KOPT-K1 (cell line): ENCODE results near the gene SOBP.

Source experiments
- H3K27ac ChIP-seq: fragments of 200-600 bp; sonication (generic); 2 replicates; pipeline ENCODE4 v1.5.1; 2016; ENCODE audit warnings: antibody characterized with exemption, mild to moderate bottlenecking, low read depth, low read length; ENCODE audit not compliant: poor library complexity, severe bottlenecking
- H3K36me3 ChIP-seq: fragments of 200-600 bp; sonication (generic); 2 replicates; pipeline ENCODE4 v1.5.1; 2017; ENCODE audit warnings: antibody characterized with exemption, mild to moderate bottlenecking, low read length, moderate library complexity; ENCODE audit not compliant: insufficient read depth
- H3K9me3 ChIP-seq: fragments of 200-600 bp; sonication (generic); 2 replicates; pipeline ENCODE4 v1.5.1; 2017; ENCODE audit warnings: antibody characterized with exemption, low read length, mild to moderate bottlenecking; ENCODE audit not compliant: insufficient read depth, poor library complexity, severe bottlenecking

Gene SOBP

DNA sequence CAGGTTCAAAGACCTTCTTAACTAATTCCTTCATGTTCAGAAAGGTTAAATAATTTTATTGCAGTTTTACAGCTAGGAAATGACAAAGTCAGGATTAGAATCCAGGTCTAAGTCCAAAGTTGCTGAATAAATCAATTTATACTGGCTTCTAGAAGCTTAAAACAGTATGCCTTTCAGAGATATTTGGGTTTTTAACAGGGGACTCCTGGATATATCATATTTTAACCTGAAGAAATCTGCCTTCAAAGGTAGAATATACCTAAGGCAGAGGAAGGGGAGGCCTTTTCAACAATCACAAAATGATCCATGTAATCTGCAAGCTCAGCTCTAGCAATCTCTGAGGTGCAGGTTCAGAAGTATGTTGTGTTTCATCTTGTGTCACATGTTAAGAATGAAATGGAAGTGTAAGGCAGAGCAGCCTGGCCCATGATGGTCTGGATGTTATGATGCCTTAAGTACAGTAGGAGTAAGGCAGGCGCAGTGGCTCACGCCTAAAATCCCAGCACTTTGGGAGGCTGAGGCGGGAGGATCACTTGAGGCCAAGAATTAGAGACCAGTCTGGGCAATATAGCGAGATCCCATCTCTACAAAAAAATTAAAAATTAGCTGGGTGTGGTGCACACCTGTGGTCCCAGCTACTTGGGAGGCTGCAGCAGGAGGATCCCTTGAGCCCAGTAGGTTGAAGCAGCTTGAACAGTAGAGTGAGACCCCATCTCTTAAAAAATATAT lies 123.9 kb downstream of the SOBP start:
- H3K36me3 ChIP-seq: no peaks in the 10 kb centered on the region
- no peak overlapping the region for H3K27ac ChIP-seq
- no peaks in the 10 kb centered on the region for H3K9me3 ChIP-seq

DNA sequence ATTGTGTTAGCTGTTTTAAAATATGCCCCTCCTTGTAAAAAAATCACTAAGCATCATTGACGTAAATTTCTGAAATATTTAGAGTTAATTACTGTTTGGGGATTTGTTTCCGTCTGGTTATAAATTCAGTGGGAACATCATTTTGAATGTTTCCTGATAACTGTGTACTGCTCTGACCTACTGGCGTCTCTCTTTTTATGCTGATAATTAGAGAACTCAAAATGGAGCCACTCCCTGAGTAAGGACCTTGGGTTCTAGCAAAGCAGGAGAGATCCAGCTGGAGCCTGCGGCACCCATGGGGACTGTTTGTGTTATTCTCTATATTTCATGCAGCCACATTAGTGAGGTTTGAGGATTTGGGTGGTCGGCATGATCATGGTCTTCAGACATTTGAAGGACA lies 124.9 kb downstream of the SOBP start:
- Histone ChIP-seq H3K27ac (no peak overlapping the region), H3K9me3 (no peaks in the 10 kb centered on the region), H3K36me3 (no peaks in the 10 kb centered on the region)

DNA sequence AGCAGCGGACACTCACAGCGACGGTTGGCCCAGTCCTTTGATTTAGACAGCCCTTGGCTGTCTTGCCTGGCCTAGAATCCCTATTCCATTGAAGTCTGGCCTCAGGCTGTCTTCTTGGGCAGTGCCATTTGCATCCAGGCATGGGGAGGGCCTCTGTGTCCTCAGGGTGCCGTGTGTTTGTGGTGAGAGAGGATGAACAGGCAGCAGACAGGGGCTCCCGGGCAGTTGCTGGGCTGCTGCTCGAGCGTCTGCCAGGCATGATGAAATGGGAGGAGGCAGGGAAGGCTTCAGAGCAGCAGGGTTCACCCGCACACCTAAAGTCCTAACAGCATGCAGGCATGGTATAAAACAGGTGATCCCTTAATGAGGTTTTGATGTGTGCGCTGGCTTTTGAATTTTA lies 126.9 kb downstream of the SOBP start:
- Histone ChIP-seq H3K9me3 (no peaks in the 10 kb centered on the region), H3K27ac (peak overlapping the region; percentile 89), H3K36me3 (no peaks in the 10 kb centered on the region)

DNA sequence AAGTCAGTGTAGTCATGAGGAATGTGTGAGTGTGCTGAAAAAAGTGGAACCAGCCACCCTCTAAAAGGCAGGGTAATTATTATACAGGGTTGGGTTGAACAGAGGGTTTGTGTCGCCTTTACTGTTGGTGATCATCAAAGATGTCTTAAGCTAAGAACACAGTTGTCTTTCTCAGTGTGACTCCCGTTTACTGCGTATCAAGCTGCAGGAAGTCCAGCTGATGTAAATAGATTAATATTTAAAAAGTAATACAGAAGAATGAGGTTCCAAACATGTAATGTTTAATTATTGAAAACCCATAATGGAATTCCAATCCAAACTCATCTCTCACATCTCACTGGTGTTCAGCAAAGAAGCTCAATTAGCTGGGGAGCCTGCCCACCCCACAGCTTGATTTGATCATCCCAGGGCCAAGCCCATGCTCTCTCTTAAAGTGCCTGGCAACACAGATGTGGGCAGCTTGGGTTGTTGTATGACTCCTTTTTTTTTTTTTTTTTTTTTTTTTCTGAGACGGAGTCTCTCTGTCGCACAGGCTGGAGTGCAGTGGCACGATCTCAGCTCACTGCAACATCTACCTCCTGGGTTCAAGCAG lies 127.5 kb downstream of the SOBP start:
- Histone ChIP-seq H3K9me3 (no peaks in the 10 kb centered on the region), H3K27ac (peak overlapping the region; percentile 89), H3K36me3 (no peaks in the 10 kb centered on the region)

DNA sequence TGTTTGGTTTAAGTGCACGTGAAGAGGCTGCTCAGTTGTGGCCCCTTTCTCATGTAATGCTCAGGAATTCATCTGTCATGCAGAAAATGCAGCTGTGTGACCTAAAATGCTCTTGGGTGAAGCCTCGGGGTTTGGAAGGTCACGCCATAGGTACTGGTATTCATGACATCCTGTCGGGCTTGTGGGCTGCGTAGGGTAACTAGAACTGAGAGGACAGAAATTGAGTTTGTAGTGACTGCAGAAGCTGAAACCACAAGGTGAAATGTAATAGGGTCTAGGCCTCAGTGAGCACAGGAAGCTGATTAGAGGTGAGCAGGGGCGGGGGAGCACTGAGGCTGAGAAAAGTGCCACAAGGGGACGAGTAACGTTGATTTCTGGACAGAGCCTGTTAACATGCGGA lies 128.8 kb downstream of the SOBP start:
- peak overlapping the region; percentile 89 for H3K27ac ChIP-seq

DNA sequence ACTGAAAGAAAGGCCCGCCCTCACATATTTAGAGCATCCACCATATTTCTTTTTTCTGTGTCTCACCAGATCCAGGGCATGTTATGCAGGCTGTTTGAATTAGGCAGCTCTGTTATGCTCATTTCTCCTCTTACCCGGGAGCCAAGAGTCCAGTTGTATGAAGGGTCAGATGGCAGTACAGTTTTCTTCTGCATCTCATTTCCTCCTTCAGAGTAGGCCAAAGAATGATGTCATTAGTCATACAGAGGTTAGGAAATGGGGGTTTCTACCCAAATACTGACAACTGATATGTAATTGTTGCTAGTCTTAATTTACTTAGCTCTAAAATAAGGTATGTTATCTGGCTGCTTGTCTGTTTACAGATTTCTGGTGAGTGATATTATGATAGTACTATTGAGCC lies 130.8 kb downstream of the SOBP start:
- no peaks in the 10 kb centered on the region for H3K36me3 ChIP-seq
- peak overlapping the region; percentile 89 for H3K27ac ChIP-seq
- H3K9me3 ChIP-seq: no peaks in the 10 kb centered on the region

More for the DNA sequence above, 128.8 kb downstream of the SOBP start:
- Histone ChIP-seq H3K36me3 (no peaks in the 10 kb centered on the region), H3K9me3 (no peaks in the 10 kb centered on the region)

DNA sequence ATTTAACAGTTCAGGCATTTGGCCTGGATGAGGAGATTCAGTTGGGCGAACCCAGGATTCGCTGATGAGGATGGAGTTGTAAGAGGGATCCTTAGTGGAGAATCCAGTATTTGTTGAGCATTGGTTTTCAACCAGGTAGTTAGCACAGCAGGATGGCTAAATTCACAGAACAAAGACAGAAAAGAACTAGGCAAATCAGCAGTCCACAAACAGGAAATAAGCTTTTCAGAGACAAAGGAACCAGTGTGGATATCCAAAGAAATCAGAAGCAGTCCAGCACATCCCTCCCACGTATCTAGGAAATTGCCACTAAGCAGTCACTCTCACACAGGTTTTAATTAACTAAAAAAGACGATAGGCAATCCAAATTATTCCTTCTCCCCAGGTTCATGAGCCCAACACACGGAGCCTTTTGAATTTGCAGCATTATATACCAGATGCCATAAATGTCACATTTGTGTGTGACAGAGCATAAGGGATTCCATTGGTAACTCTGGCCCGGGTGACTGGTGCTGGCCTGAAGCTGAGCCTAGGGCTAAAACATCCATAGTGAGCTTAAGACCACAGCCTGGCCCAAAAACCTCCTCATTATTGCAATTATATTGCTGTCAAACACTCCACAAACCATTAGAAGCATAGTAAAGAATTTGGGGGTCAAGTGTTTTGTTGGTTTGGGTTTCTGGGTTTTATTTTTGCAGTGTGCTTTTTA lies 131.5 kb downstream of the SOBP start:
- peak overlapping the region; percentile 89 for H3K27ac ChIP-seq
- no peaks in the 10 kb centered on the region for H3K9me3 ChIP-seq
- no peaks in the 10 kb centered on the region for H3K36me3 ChIP-seq

DNA sequence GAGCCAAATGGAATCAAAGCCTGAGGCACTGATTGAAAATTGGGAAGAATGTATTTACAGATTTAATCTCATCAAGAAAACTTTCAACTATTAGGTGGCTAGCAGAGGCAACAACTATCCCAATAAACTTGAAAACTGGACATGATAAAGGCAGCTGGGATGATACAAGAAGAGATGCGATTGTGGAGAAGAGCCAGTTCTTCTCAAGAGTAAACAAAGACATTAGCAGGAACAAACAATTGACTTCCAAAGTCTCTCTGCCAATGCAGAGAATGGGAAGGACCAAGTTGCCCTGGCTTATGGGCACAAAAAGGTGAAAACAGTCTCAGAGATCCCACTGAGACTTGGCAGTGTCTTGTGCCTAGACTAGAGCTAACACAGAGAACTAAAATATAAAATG lies 132.4 kb downstream of the SOBP start:
- no peaks in the 10 kb centered on the region for H3K36me3 ChIP-seq
- no peaks in the 10 kb centered on the region for H3K9me3 ChIP-seq
- H3K27ac ChIP-seq: no peak overlapping the region

DNA sequence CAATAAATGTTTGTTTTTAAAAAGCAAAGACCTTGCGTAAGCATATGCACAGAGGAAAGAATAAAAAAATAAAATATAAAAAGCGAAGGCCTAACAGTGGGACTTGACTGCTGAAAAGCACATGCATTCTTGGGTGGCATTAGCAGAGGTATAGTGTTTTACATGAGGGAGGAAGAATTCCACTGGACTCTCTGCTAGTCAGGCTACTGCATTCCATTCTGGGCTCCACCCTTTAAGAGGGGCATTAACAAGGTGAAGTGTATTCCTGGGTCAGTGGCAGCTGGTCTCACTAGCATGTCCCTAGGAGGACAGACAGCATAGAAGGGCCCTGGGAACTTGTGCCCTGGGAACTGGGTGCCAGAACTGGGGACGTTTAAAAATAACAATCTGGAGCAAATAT lies 134.1 kb downstream of the SOBP start:
- H3K9me3 ChIP-seq: no peaks in the 10 kb centered on the region
- no peaks in the 10 kb centered on the region for H3K36me3 ChIP-seq
- H3K27ac ChIP-seq: no peak overlapping the region

DNA sequence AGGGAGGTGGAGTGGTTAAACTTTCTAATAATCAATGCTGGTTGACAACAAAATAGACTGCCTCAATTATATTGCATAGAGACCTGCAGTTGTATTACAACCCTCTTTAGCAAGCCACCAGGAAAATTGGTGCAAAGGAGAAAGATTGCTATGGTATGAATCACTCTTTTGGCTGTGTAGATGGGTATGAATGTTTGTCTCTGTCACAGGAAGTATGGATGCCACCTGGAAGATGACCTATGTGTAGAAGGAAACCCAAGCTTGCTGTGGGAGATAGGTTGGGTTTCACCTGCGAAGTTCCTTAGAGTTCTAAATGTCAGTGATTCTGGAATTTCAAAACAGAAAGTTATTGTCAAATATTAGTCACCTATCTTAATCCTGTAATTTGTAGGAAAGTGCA lies 134.6 kb downstream of the SOBP start:
- Histone ChIP-seq H3K9me3 (no peaks in the 10 kb centered on the region), H3K36me3 (no peaks in the 10 kb centered on the region), H3K27ac (no peak overlapping the region)

DNA sequence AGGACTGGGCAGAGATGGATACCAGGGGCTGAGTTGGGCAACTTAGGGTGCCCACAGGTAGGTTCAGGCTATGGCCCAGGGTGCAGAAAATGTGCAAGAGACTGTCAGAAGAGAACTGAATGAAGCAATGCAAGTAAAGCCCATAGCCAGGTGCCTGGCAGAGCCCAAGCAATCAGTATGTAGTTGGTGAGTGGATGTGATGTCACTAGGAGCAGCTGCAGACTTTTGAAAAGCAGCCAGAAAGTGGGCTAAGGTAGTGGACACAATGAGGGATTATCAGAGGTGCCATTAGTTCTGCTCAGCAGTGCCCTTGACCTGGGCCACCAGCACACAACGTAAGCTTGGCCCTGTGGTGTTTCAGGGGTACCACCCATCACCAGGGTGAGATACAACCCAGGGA lies 135.3 kb downstream of the SOBP start:
- Histone ChIP-seq H3K9me3 (no peaks in the 10 kb centered on the region), H3K27ac (no peak overlapping the region), H3K36me3 (no peaks in the 10 kb centered on the region)

DNA sequence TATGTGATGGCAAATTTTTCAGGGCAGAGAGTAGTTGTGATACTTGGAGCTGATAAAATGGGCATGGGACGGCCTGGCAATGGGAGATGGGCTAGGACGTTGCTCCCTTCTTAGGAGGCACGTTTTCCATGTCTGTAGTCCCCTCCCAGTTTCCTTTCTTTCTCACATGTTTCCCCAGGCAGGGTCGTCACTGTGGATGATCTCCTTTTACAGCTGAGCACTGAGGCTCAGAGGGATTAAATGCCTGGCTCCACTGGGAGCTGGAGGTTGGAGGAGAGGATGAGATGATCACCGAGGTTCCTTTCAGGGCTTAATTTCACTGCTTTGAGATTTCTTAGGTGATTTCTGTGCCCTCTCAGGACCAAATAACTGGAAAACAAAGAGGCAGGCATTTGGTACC lies 136.7 kb downstream of the SOBP start:
- H3K36me3 ChIP-seq: no peaks in the 10 kb centered on the region
- no peaks in the 10 kb centered on the region for H3K9me3 ChIP-seq
- no peak overlapping the region for H3K27ac ChIP-seq

DNA sequence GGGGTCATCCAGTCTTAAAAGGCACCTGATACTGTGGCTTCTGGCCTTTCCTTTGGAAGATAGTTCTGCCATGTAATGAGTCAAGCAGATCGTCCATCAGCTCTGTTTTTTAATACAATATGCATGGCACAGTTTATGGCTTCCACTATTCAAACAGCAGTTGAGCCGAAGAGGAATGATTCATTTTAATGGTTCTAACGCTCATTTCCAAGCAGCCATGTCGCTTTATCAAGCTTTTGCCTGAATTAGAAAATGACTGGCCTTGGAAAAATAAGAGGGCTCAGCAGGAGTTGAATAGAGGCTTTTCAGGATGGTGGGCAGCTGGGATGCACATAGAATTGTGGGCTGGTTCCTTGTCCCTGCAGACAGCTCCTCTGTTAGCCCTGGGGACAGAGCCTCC lies 138.1 kb downstream of the SOBP start:
- H3K36me3 ChIP-seq: no peaks in the 10 kb centered on the region
- H3K27ac ChIP-seq: no peak overlapping the region
- H3K9me3 ChIP-seq: no peaks in the 10 kb centered on the region

DNA sequence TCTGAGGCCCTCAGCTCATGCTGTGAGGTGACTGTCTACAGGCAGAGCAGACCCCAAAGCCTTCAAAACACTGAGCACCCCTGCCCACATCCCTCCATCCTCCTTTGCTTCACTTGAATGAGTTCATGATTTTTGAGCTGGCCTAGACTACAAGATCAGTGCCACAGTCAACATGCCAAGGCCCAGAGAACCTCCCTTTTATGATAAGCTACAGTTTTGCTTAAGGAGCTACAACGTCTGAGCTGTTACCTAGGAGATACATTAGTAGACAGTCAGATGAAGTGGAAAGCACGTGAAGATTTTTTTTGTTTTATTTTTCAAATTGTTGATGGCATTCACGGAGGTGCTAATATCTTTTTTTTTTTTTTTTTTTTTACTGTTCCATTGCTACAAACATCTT lies 139.0 kb downstream of the SOBP start:
- no peak overlapping the region for H3K27ac ChIP-seq
- 0 out of 2 replicates have a peak, but pooled peaks cover 5% of the 10 kb centered on the region for H3K36me3 ChIP-seq
- H3K9me3 ChIP-seq: no peaks in the 10 kb centered on the region

DNA sequence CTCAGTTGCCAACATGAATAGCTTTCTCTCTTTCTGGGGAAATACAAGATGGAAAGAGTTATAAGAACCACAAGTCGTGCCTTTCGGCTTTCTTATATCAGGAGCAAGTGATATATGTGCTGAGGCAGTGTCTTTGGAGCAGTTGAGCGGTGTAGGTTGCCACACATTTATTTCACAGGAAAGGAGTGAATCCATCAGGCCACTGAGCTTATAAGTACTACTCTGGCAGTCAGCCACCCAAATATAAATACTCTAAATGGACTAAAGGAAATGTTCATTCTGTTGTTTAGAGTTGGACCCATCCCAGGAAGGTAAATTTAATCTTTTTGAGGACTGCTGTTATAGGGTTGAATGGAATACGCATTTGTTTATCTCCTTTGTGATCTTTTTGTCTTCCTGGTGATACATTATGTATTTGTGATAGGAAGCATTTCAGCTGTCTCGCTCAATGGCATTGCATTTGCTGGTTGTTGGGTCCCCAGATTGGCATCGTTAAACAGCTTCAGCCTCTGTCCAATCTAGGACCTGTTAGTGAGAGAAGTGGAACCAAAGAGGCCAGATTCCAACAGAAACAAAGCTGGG lies 139.7 kb downstream of the SOBP start:
- H3K27ac ChIP-seq: no peak overlapping the region
- H3K9me3 ChIP-seq: no peaks in the 10 kb centered on the region
- H3K36me3 ChIP-seq: 0 out of 2 replicates have a peak, but pooled peaks cover 5% of the 10 kb centered on the region
